GM21423 (cell line): ENCODE results near the gene URI1.
A peak's percentile ranks its signal among the peaks of the same experiment; 100 is the strongest.
"Not testable (repeated sequence)": the region's sequence is repeated elsewhere in the genome, so short reads cannot be mapped to it uniquely, and the experiment has no call there.

Source experiments
- ATAC-seq: cut with Tn5 transposase; IDR thresholded peaks from one replicate; pipeline ENCODE4 v1.9.1; 2021; ENCODE audit warnings: mild to moderate bottlenecking, moderate library complexity; ENCODE audit not compliant: unreplicated experiment

Gene URI1

GRCh38 chr19:29942404-29943261 lies 594 bp downstream of the URI1 start:
- ATAC-seq, result peak; percentile 72

- ATAC-seq, result no peak
Observed at GRCh38 chr19:29943615-29944014, 1.6 kb downstream of the URI1 start.

- no peak for ATAC-seq
Observed at GRCh38 chr19:29944390-29945012, 2.5 kb downstream of the URI1 start.

- ATAC-seq, result no peak
Observed at GRCh38 chr19:29945017-29945416, 3.0 kb downstream of the URI1 start.

- no peak for ATAC-seq
Observed at GRCh38 chr19:29945433-29945832, 3.4 kb downstream of the URI1 start.

GRCh38 chr19:29946645-29947044 lies 4.6 kb downstream of the URI1 start:
- ATAC-seq, result no peak

- no peak for ATAC-seq
Observed at GRCh38 chr19:29947871-29948270, 5.8 kb downstream of the URI1 start.

- not testable (repeated sequence) for ATAC-seq
Observed at GRCh38 chr19:29948759-29949470, 6.9 kb downstream of the URI1 start.

- no peak for ATAC-seq
Observed at GRCh38 chr19:29952177-29952576, 10.1 kb downstream of the URI1 start.

GRCh38 chr19:29952646-29953045 lies 10.6 kb downstream of the URI1 start:
- no peak for ATAC-seq

- ATAC-seq, result no peak
Observed at GRCh38 chr19:29953352-29954247, 11.6 kb downstream of the URI1 start.

GRCh38 chr19:29956855-29957254 lies 14.8 kb downstream of the URI1 start:
- no peak for ATAC-seq

GRCh38 chr19:29961311-29961710 lies 19.3 kb downstream of the URI1 start:
- ATAC-seq, result no peak

- ATAC-seq, result no peak
Observed at GRCh38 chr19:29962793-29963192, 20.8 kb downstream of the URI1 start.

GRCh38 chr19:29963576-29963975 lies 21.5 kb downstream of the URI1 start:
- ATAC-seq, result no peak

- ATAC-seq, result no peak
Observed at GRCh38 chr19:29964171-29964570, 22.1 kb downstream of the URI1 start.

- ATAC-seq, result no peak
Observed at GRCh38 chr19:29965492-29965891, 23.5 kb downstream of the URI1 start.

- not testable (repeated sequence) for ATAC-seq
Observed at GRCh38 chr19:29966142-29966541, 24.1 kb downstream of the URI1 start.

GRCh38 chr19:29966588-29967249 lies 24.7 kb downstream of the URI1 start:
- no peak for ATAC-seq

- no peak for ATAC-seq
Observed at GRCh38 chr19:29967623-29968022, 25.6 kb downstream of the URI1 start.
